AML-193 (cell line): ENCODE data around the gene CTSC.
A peak's percentile ranks its signal among the peaks of the same experiment; 100 is the strongest.

Experiments
- DNase-seq, 2 experiments: peaks; one replicate each; lab custom pipeline; 2025; lab: John Stamatoyannopoulos, UW

CTSC gene

DNA sequence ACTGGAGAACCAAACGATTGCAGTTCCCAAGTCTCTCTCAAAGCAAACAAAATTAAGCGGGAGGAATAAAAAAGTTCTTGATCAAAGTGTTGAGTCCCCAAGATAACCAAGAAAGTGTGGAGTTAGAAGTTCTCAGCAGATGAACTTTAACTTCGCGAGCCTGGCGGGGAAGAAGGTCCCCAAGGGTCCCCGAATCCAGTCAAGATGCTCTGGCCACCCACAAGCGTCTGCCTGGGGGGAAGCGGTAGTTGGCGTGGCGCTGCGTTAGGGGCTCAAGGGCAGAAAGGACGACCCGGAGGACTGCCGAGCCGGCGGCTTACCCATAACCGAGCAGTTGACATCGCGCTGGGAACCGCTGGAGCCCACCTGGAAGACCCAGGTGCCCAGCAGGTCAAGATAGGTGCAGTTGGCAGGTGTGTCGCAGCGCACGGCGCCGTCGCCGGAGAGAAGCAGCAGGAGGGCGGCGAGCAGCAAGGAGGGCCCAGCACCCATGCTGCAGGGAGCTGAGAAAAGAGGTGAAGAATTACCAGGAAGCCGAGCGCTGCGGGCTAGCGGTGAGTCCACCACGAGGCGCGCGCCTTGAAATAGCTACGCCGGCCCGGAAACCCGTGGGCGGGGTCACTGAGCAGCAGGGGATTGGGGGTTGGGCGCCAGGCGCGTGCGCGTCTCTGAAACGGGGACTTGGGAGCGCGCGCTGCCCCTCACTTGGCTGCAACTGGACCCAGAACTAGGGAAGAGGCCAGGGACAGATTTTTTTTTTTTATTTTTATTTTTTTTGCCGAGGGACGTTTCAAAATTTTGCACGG is at the start of gene CTSC:
CTSC (minus strand) TSS at position 556 of the 806 bp plus-strand sequence; CDS start at position 492, 64 bp downstream.
- peak; percentile 90 to 91 for DNase-seq

DNA sequence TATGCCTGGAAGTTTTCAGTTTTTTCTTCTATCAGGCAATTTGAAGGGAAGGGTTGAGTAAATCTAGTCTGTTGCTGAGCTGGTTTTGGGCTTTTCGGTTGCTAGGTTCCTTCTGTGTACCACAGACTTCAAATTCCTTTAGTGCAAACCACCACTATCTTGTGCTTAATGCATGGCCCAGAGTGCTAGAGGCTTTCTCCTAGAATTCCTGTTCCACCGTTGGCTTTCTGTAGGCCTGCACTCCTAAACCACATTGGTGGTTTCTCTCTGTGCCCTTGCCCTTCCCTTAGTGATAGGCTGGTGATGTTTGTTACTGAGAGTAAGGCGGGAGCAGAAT is 47.1 kb upstream of the CTSC start:
- no peak for DNase-seq

GRCh38 chr11:88384004-88384668 is 46.6 kb upstream of the CTSC start:
- no peak for DNase-seq

DNA sequence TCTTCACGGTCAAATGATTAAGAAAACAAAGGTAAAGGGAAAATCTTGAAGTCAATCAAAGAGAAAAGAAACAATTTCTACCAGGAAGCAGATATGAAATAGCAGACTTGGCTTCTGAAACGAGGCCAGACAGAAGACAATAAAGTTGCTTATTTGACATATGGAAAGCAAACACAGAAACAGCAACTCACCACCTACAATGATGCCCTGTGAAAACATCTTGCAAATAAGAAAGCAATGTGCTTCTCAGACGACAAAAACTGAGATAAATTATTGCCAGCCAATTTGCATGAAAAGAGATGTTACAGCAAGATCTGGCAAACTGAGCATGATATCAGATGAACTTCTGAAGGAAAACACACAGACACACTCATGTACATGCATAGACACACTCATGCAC is 45.9 kb upstream of the CTSC start:
- no peak for DNase-seq

- no peak for DNase-seq
These were observed 41.6 kb upstream of the CTSC start for GRCh38 chr11:88379130-88379529.

DNA sequence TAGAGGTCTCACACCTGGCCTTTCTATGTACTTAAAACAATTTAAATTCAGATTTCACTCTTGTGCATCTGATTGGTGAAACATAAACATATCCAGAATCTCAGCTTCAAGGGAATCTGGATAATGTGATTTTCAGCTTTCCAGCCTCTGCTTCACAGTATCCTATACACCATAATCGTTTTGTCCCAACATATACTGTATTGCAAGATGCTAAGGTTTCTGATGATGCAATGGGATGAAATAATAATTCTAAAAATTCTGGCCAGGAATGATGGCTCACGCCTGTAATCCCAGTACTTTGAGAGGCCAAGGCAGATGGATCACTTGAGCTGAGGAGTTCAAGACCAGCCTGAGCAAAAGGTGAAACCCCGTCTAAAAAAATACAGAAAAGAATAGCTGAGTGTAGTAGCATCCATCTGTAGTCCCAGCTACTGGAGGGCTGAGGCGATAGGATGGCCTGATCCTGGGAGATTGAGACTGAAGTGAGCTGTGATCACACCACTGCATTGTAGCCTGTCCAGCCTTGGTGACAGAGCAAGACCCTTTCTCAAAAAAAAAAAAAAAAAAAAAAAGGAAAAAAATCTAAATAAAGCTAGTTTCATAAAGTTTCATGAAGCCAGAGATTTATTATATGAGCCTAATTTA is 41.0 kb upstream of the CTSC start:
- DNase-seq = no peak

DNA sequence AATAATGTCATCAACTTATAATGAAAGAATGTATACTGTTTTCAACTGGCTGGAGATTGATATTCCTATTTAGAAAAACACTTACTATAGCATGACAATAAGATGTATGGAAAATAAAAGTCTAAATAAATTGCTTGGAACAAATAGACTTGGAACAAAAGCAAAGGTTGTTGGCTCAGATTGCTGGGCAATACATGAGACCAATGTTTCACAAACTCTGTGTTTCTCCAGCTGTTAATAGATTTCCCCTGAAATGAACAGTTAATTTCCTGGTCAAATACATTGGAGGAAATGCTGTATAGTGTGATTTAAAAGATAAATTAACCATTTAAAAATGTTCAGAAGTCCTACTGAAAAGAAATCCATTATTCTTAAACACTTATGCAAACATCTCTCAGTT is 40.1 kb upstream of the CTSC start:
- no peak for DNase-seq

- no peak for DNase-seq
These were observed 39.6 kb upstream of the CTSC start for GRCh38 chr11:88377144-88377543.

GRCh38 chr11:88375927-88376470 is 38.5 kb upstream of the CTSC start:
- DNase-seq = no peak

- no peak for DNase-seq
These were observed 33.2 kb upstream of the CTSC start for GRCh38 chr11:88370782-88371181.

DNA sequence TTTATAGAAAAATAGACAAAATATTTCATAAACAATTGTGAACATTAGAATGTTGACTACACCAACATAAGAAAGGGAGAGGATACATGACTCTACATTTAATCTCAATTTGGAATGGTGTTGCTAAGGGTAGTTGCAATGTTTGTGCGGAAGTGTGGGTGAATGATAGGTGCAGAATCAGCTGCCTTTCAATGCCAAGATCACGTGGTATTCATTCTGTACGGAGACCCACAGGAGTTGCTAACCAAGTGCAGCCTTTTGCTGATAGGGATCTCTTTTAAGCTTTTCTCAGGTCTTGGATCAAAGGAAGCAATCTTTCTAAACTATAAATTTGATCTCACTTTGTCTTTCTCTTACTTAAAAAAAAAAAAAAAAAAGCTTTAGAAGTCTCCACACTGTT is 29.8 kb upstream of the CTSC start:
- DNase-seq = no peak

- peak; percentile 82 to 85 for DNase-seq
These were observed 26.1 kb upstream of the CTSC start for GRCh38 chr11:88363648-88364065.

DNA sequence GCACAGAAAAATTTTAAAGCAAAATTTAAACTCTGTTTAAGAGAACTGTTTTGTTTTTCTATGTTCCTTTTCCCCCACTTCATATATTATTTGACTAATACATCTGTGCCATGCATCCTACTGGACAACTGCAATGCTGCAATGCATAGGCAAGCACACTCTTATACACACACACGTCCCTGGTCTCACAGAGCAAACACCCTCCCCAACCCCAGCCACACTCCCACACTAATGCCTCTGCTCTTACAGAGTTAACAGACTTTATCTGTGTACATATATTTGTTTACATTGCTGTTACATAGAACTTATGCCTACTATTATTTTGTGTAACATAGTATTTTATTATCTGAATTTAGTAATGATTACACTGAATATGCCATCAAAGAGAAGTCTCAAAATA is 25.5 kb upstream of the CTSC start:
- no peak for DNase-seq

GRCh38 chr11:88360141-88360540 is 22.6 kb upstream of the CTSC start:
- DNase-seq = no peak

DNA sequence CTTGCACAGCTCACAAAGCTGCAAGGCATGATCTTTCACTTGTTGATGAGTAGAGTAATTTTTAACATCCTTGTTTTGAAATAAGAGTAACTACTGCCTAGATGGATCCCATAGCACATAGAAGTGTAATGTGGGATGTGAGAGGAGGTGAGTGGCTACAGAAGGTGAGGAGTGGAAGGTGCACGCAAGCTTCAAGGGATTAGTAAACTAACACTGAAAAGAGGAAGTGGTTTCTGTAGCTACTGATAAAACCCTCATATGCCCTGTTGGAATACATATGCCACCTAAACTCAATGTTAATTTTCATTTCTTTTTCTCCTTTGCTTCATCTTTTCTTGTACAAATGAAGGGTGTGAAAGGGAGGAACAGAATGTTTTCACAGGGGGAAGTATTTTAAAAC is 22.0 kb upstream of the CTSC start:
- DNase-seq = peak; percentile 57 to 74

DNA sequence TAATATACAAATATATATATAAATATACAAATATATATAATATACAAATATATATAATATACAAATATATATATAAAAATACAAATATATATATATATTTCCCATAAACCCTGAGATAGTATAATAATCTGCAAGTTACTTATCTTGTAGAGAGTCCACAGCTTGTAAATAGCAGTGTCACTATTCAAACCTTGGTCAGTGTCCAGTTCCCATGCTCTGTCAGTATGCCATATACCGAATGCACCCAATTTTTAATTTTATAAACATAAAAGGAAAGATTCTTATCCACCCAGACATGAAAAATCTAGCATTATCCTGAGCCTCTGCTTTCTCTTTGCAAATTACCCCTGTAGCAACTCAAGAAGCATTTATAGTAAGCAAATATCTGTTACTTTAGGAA is 21.6 kb upstream of the CTSC start:
- DNase-seq = no peak

DNA sequence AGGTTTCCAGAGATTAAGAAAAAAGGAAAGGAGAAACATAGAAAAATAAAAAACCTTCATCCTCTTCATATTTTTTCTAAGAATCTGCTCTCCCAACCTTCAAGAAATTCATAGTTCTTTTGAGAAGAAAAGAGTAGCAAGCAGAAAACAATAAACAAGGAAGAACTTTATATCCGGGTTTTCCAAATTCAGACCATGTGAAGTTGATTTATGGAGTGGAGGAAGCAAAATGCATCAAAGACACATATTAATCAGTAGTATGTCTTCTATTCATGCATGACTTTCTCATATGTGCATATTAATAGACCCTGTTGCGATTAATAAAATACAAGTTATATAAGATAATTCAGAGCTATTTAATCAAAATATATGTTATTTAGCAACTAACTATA is 20.5 kb upstream of the CTSC start:
- DNase-seq = no peak

- peak; percentile 20 to 37 for DNase-seq
These were observed 19.9 kb upstream of the CTSC start for GRCh38 chr11:88357323-88358039.

DNA sequence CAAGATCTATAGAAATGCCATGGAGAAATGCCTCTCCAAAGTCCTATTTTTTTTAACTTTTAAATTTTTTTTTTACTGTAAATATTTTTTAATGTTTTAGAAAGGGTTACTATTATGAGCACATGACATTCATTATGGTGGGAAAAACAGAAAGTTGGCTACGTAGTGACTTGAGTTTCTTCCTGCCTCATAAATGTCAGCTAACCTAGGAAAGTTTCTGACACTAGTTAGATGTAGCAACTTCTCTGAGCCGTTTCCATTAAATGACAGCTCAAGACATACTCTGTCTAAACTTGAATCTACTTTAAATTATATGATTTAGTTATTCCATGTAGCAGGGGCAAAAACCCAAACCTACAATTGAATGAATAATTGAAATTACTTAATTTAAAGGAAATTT is 18.4 kb upstream of the CTSC start:
- no peak for DNase-seq

- DNase-seq = peak; percentile 38 to 40
These were observed 17.4 kb upstream of the CTSC start for GRCh38 chr11:88354912-88355311.

GRCh38 chr11:88353835-88354496 is 16.4 kb upstream of the CTSC start:
- no peak for DNase-seq

DNA sequence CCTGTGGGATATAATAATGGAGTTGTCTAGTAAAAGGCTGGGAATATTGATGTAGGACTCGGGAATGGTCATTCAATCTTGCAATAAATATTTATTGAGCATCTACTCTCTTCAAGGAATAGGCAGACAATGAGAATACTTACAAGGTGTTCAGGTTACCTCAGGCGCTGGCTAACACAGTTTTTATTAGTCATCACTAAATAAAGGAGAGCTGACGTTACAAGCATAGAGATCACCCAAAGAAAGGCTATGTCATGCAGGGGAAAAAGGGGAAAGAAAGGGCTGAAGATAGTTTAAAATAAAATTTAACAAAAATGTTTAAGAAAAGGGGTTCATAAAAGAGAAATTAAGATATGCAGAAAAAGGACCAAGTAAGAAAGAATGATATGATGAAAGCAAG is 15.8 kb upstream of the CTSC start:
- no peak for DNase-seq
